Right forelimb (tissue), 1 donor: ENCODE measurements around the gene CCDC124.

Source experiments
- DNase-seq: peaks from one replicate; pipeline ENCODE4 v3.0.0-alpha.2; 2018

Gene CCDC124

GRCh38 chr19:17936379-17936778 lies 3.6 kb downstream of the CCDC124 start:
- DNase-seq: no peak

- no peak for DNase-seq
Measured at GRCh38 chr19:17937371-17937900, 4.6 kb downstream of the CCDC124 start.

GRCh38 chr19:17938092-17938845 lies 5.5 kb downstream of the CCDC124 start:
- peak; percentile 88 for DNase-seq

GRCh38 chr19:17942181-17942580 lies 9.4 kb downstream of the CCDC124 start:
- DNase-seq: no peak

GRCh38 chr19:17942582-17943273 lies 9.9 kb downstream of the CCDC124 start:
- DNase-seq: no peak

- no peak for DNase-seq
Measured at GRCh38 chr19:17943274-17944221, 10.7 kb downstream of the CCDC124 start.

GRCh38 chr19:17944301-17944700 lies 11.5 kb downstream of the CCDC124 start:
- no peak for DNase-seq

GRCh38 chr19:17946965-17947784 lies 14.4 kb downstream of the CCDC124 start:
- no peak for DNase-seq

GRCh38 chr19:17947815-17948513 lies 15.1 kb downstream of the CCDC124 start:
- peak; percentile 99 for DNase-seq

- DNase-seq: no peak
Measured at GRCh38 chr19:17948514-17948900, 15.7 kb downstream of the CCDC124 start.

GRCh38 chr19:17948931-17949930 lies 16.4 kb downstream of the CCDC124 start:
- no peak for DNase-seq

GRCh38 chr19:17949956-17950309 lies 17.1 kb downstream of the CCDC124 start:
- no peak for DNase-seq

GRCh38 chr19:17950310-17951156 lies 17.7 kb downstream of the CCDC124 start:
- no peak for DNase-seq

- no peak for DNase-seq
Measured at GRCh38 chr19:17951157-17951989, 18.6 kb downstream of the CCDC124 start.

- no peak for DNase-seq
Measured at GRCh38 chr19:17951990-17952976, 19.5 kb downstream of the CCDC124 start.

GRCh38 chr19:17953316-17953801 lies 20.5 kb downstream of the CCDC124 start:
- DNase-seq: no peak

- no peak for DNase-seq
Measured at GRCh38 chr19:17953869-17954268, 21.1 kb downstream of the CCDC124 start.
